Ovary (tissue), 9 donors: Measurements from ENCODE around the gene RPS15. TPM values are rescaled to one million over a fixed set of nuclear protein-coding genes. Genes with fewer than 3 reads are reported as not detected.

ENCODE experiments used
- DNase-seq, 5 donors: peaks; one replicate each; pipeline ENCODE4 v3.0.0-alpha.2; 2019 to 2020
- H3K27ac ChIP-seq, 2 donors: fragments of 200-600 bp; one replicate each; pipeline versions ENCODE4 v1.5.1 to v1.8.0; 2019 to 2022
- H3K27me3 ChIP-seq: fragments of 200-600 bp; one replicate; pipeline ENCODE4 v1.8.0; 2022
- H3K36me3 ChIP-seq: fragments of 200-600 bp; sonication (generic); one replicate; pipeline ENCODE4 v1.5.1; 2019
- H3K4me1 ChIP-seq: one replicate; pipeline ENCODE4 v1.8.1; 2013; ENCODE audit warnings: mild to moderate bottlenecking, moderate library complexity; ENCODE audit not compliant: insufficient read depth
- H3K4me3 ChIP-seq: fragments of 200-600 bp; sonication (generic); one replicate; pipeline ENCODE4 v1.5.1; 2017
- H3K9me3 ChIP-seq, 2 donors: fragments of 200-600 bp in 1 of 2; sonication (generic) in 1 of 2; one replicate each; pipeline versions ENCODE4 v1.5.1 to v1.8.1; 2013 to 2019; ENCODE audit warnings: mild to moderate bottlenecking in 1 of 2, moderate library complexity in 1 of 2
- CTCF ChIP-seq, 3 donors: fragments of 450-650 bp in 2 of 3; fragments of 200-600 bp in 1 of 3; IDR thresholded peaks; one replicate each; pipeline versions ENCODE4 v1.5.1 to v1.8.0; 2016 to 2022; ENCODE audit warnings: antibody characterized with exemption in 3 of 3, mild to moderate bottlenecking in 1 of 3
- EP300 ChIP-seq: sonication (generic); formaldehyde crosslinking; IDR thresholded peaks from one replicate; pipeline ENCODE4 v1.6.1; 2017; ENCODE audit warnings: antibody characterized with exemption
- POLR2A ChIP-seq: fragments of 450-650 bp; IDR thresholded peaks from one replicate; pipeline ENCODE4 v1.6.1; 2017; ENCODE audit warnings: antibody characterized with exemption, mild to moderate bottlenecking, moderate library complexity
- WGBS, 3 donors: extraction: QIAGEN DNeasy Blood & Tissue Kit in 1 of 3; methylation state at CpG; one replicate each; pipeline versions ENCODE4 v1.1.5 to v1.1.7; 2013 to 2017; 5-methylcytosine and 5-hydroxymethylcytosine counted together
- intact Hi-C, 4 donors: fragments of 100-400 bp; cut with DNase I; formaldehyde crosslinking; loops; one replicate each; pipeline versions ENCODE4 v1.11.0 to v1.15.1; 2022 to 2023
- polyA plus RNA-seq, 2 donors: library from polyadenylated mRNA; stranded (reverse); fragments of 200-250 nt in 1 of 2; fragments of 350-450 nt in 1 of 2; fragmentation: Illumina TruSeq in 1 of 2; extraction: RNeasy Lipid Tissue Mini Kit (QIAGEN cat#74804) in 1 of 2; gene quantifications; one replicate each; pipeline ENCODE4 v1.2.3, GENCODE V29; 2013 to 2014
- total RNA-seq, 7 donors: library from RNA; depleted of rRNA in 2 of 7; stranded (reverse); fragments of >200 nt in 2 of 7; fragmentation: NEBNext Ultra II Directional in 3 of 7; extraction: Animal tissue kit (Norgen Biotek cat#: 25700) in 3 of 7; gene quantifications; one replicate each; pipeline versions ENCODE4 v1.1.0 to v1.2.4, GENCODE V29; 2016 to 2023
- donor health status: DM: no; HTN: no; CAD: no; lungs with moderate emphysema.
- donor health status: DM: no; HTN: no; CAD: no.
- donor health status: Bipolar disorder and iron deficiency.
- donor health status: DM: yes; HTN: yes; CAD: no.
- donor health status: DM: no; HTN: no; CAD: no.
- donor health status: DM: yes; HTN: yes; CAD: no.

Gene RPS15
- total and polyA plus RNA-seq, 9 donors = 174 to 7,253 (median 2,328) TPM

GRCh38 chr19:1422943-1423342 is 15.3 kb upstream of the RPS15 start:
- H3K27ac ChIP-seq = no peak overlapping the region
- no peak for DNase-seq
- TF ChIP-seq EP300 = no peak
- TF ChIP-seq POLR2A = no peak
- TF ChIP-seq CTCF (IDR thresholded peaks at IDR 0.05) = no peak
- no peaks in the 10 kb centered on the region for H3K36me3 ChIP-seq
- no peaks in the 10 kb centered on the region for H3K9me3 ChIP-seq
- H3K4me3 ChIP-seq = no peak overlapping the region
- intact Hi-C loops = no loop called here
- 77 to 82% (median 78%) methylated on average over 24 of the region's 24 CpGs for WGBS, 3 donors
- H3K27me3 ChIP-seq = no peaks in the 10 kb centered on the region
- H3K4me1 ChIP-seq = peaks cover 3% of the 10 kb centered on the region

- Histone ChIP-seq H3K4me3 (no peak overlapping the region), H3K36me3 (no peaks in the 10 kb centered on the region), H3K27me3 (no peaks in the 10 kb centered on the region), H3K27ac (no peak overlapping the region), H3K9me3 (no peaks in the 10 kb centered on the region), H3K4me1 (peaks cover 2% of the 10 kb centered on the region)
- TF ChIP-seq CTCF (IDR thresholded peaks at IDR 0.05) = no peak
- no peak for TF ChIP-seq EP300
- no peak for TF ChIP-seq POLR2A
- 89 to 92% (median 90%) methylated on average over 40 of the region's 40 CpGs for WGBS, 3 donors
- intact Hi-C loops = no loop called here
- DNase-seq = no peak
These were observed 14.6 kb upstream of the RPS15 start for GRCh38 chr19:1423436-1424191.

GRCh38 chr19:1424192-1424955 is 13.8 kb upstream of the RPS15 start:
- WGBS, 3 donors = 81 to 84% (median 83%) methylated on average over 41 to 42 of the region's 42 CpGs
- H3K27ac ChIP-seq = no peak overlapping the region
- TF ChIP-seq POLR2A (no peak), EP300 (no peak), CTCF (IDR thresholded peaks at IDR 0.05) (no peak)

GRCh38 chr19:1425102-1425837 is 12.9 kb upstream of the RPS15 start:
- 81 to 86% (median 83%) methylated on average over 33 of the region's 33 CpGs for WGBS, 3 donors
- no peak for DNase-seq
- Histone ChIP-seq H3K27me3 (no peaks in the 10 kb centered on the region), H3K27ac (no peak overlapping the region), H3K36me3 (no peaks in the 10 kb centered on the region), H3K9me3 (no peaks in the 10 kb centered on the region), H3K4me3 (no peak overlapping the region), H3K4me1 (no peaks in the 10 kb centered on the region)
- TF ChIP-seq POLR2A = no peak
- no peak for TF ChIP-seq CTCF (IDR thresholded peaks at IDR 0.05)
- no peak for TF ChIP-seq EP300
- intact Hi-C loops = no loop called here

More at GRCh38 chr19:1424192-1424955, 13.8 kb upstream of the RPS15 start:
- intact Hi-C loops = no loop called here
- no peaks in the 10 kb centered on the region for H3K36me3 ChIP-seq
- no peaks in the 10 kb centered on the region for H3K4me1 ChIP-seq
- no peaks in the 10 kb centered on the region for H3K9me3 ChIP-seq
- no peaks in the 10 kb centered on the region for H3K27me3 ChIP-seq
- H3K4me3 ChIP-seq = no peak overlapping the region
- no peak for DNase-seq
